Endothelial cell (in vitro differentiated cells): ENCODE measurements around the gene MOBP. TPM values are rescaled to one million over a fixed set of nuclear protein-coding genes. Genes with fewer than 3 reads are reported as not detected.

Experiments
- DNase-seq: peaks from one replicate; pipeline ENCODE4 v3.0.0; 2021; ENCODE audit warnings: low spot score
- H3K27ac Mint-ChIP-seq: one replicate; pipeline ENCODE4 v1.8.0; 2021; ENCODE audit warnings: mixed read lengths, inconsistent platforms; ENCODE audit not compliant: unreplicated experiment
- H3K27me3 Mint-ChIP-seq: one replicate; pipeline ENCODE4 v1.8.0; 2021; ENCODE audit warnings: mild to moderate bottlenecking, moderate library complexity, mixed read lengths, inconsistent platforms; ENCODE audit not compliant: unreplicated experiment
- H3K36me3 Mint-ChIP-seq: one replicate; pipeline ENCODE4 v1.8.0; 2021; ENCODE audit warnings: mild to moderate bottlenecking, low read depth, mixed read lengths, inconsistent platforms; ENCODE audit not compliant: unreplicated experiment
- H3K4me1 Mint-ChIP-seq: one replicate; pipeline ENCODE4 v1.8.0; 2021; ENCODE audit warnings: mild to moderate bottlenecking, mixed read lengths, inconsistent platforms; ENCODE audit not compliant: unreplicated experiment
- H3K4me3 Mint-ChIP-seq: one replicate; pipeline ENCODE4 v1.8.0; 2021; ENCODE audit warnings: mild to moderate bottlenecking, mixed read lengths, inconsistent platforms; ENCODE audit not compliant: unreplicated experiment
- H3K9me3 Mint-ChIP-seq: one replicate; pipeline ENCODE4 v1.8.0; 2021; ENCODE audit warnings: mixed read lengths, inconsistent platforms; ENCODE audit not compliant: unreplicated experiment
- CTCF ChIP-seq: fragments of 200-600 bp; sonication (generic); IDR thresholded peaks from one replicate; pipeline ENCODE4 v1.5.0; 2021; ENCODE audit warnings: antibody characterized with exemption; ENCODE audit not compliant: unreplicated experiment
- total RNA-seq: library from RNA; stranded (reverse); fragmentation: NEBNext Ultra II Directional; extraction: Animal tissue kit (Norgen Biotek cat#: 25700); gene quantifications from one replicate; pipeline ENCODE4 v1.2.1, GENCODE V29; 2021; ENCODE audit not compliant: unreplicated experiment

Gene MOBP
- total RNA-seq, 1 donor from 2014 or later, result not detected

- no peak overlapping the region for H3K27ac Mint-ChIP-seq
- no peak for TF ChIP-seq CTCF
- H3K4me1 Mint-ChIP-seq, result no peaks in the 10 kb centered on the region
- no peak for DNase-seq
- H3K36me3 Mint-ChIP-seq, result no peaks in the 10 kb centered on the region
- no peaks in the 10 kb centered on the region for H3K27me3 Mint-ChIP-seq
- H3K9me3 Mint-ChIP-seq, result no peaks in the 10 kb centered on the region
- no peak overlapping the region for H3K4me3 Mint-ChIP-seq
These were observed 54.0 kb downstream of the MOBP start for GRCh38 chr3:39521456-39521855.

GRCh38 chr3:39524107-39524506 is 56.6 kb downstream of the MOBP start:
- Mint-ChIP-seq H3K36me3 (no peaks in the 10 kb centered on the region), H3K27ac (no peak overlapping the region), H3K4me1 (no peaks in the 10 kb centered on the region), H3K9me3 (no peaks in the 10 kb centered on the region), H3K27me3 (no peaks in the 10 kb centered on the region), H3K4me3 (no peak overlapping the region)
- no peak for DNase-seq
- TF ChIP-seq CTCF, result no peak

GRCh38 chr3:39528844-39529243 is 61.4 kb downstream of the MOBP start:
- Mint-ChIP-seq H3K9me3 (no peaks in the 10 kb centered on the region), H3K27me3 (no peaks in the 10 kb centered on the region), H3K36me3 (no peaks in the 10 kb centered on the region), H3K4me1 (peaks cover 6% of the 10 kb centered on the region), H3K4me3 (no peak overlapping the region), H3K27ac (no peak overlapping the region)
- TF ChIP-seq CTCF, result no peak
- DNase-seq, result no peak

- Mint-ChIP-seq H3K27ac (no peak overlapping the region), H3K4me3 (no peak overlapping the region), H3K4me1 (peaks cover 6% of the 10 kb centered on the region), H3K9me3 (no peaks in the 10 kb centered on the region), H3K27me3 (no peaks in the 10 kb centered on the region), H3K36me3 (no peaks in the 10 kb centered on the region)
- no peak for TF ChIP-seq CTCF
- DNase-seq, result no peak
These were observed 62.1 kb downstream of the MOBP start for GRCh38 chr3:39529577-39529976.

- peaks cover 6% of the 10 kb centered on the region for H3K4me1 Mint-ChIP-seq
- no peaks in the 10 kb centered on the region for H3K27me3 Mint-ChIP-seq
- no peak for DNase-seq
- H3K27ac Mint-ChIP-seq, result no peak overlapping the region
- no peak for TF ChIP-seq CTCF
- no peak overlapping the region for H3K4me3 Mint-ChIP-seq
- H3K9me3 Mint-ChIP-seq, result no peaks in the 10 kb centered on the region
- no peaks in the 10 kb centered on the region for H3K36me3 Mint-ChIP-seq
These were observed 63.6 kb downstream of the MOBP start for GRCh38 chr3:39531066-39531465.
